Right lobe of liver (tissue), 4 donors: Measurements from ENCODE around the gene C1orf52.

Experiments
- CTCF ChIP-seq, 4 donors: fragments of 200-600 bp in 3 of 4; fragments of 450-650 bp in 1 of 4; IDR thresholded peaks; one replicate each; pipeline versions ENCODE4 v1.5.1 to v1.8.0; 2016 to 2022; ENCODE audit warnings: antibody characterized with exemption in 4 of 4, mild to moderate bottlenecking in 2 of 4
- POLR2A ChIP-seq: fragments of 450-650 bp; IDR thresholded peaks from one replicate; pipeline ENCODE4 v1.6.1; 2017; ENCODE audit warnings: antibody characterized with exemption, mild to moderate bottlenecking
- donor health status: DM: no; HTN: no; CAD: no.
- donor health status: DM: no; HTN: no; CAD: no.
- donor health status: DM: no; HTN: yes; CAD: no.

GRCh38 chr1:85278853-85279314 is 19.4 kb upstream of the C1orf52 start:
- TF ChIP-seq CTCF (IDR thresholded peaks at IDR 0.05) (no peak), POLR2A (no peak)
